Lung (tissue), 12 donors: Measurements from ENCODE around the gene TSPEAR. TPM values are rescaled to one million over a fixed set of nuclear protein-coding genes. Genes with fewer than 3 reads are reported as not detected.

ENCODE experiments used
- ATAC-seq: fragments of 200-7000 bp; cut with Tn5 transposase; one replicate; pipeline ENCODE4 v1.9.1; 2020; ENCODE audit warnings: moderate number of reproducible peaks; ENCODE audit not compliant: insufficient read depth, low FRiP score
- DNase-seq, 3 donors: peaks; one replicate each; pipeline ENCODE4 v3.0.0-alpha.2; 2013 to 2017
- H3K27ac ChIP-seq, 2 donors: one replicate each; pipeline ENCODE4 v1.5.1; 2013; ENCODE audit warnings: mild to moderate bottlenecking in 2 of 2, moderate library complexity in 2 of 2, control low read depth in 1 of 2, inconsistent platforms in 1 of 2, low read depth in 1 of 2, low read length in 1 of 2
- H3K27me3 ChIP-seq, 3 donors: one replicate each; pipeline ENCODE4 v1.5.1; 2013; ENCODE audit warnings: low read length in 2 of 3; ENCODE audit not compliant: control insufficient read depth in 3 of 3, insufficient read depth in 3 of 3
- H3K36me3 ChIP-seq, 4 donors: one replicate each; pipeline ENCODE4 v1.5.1; 2013; ENCODE audit warnings: low read length in 4 of 4, mild to moderate bottlenecking in 1 of 4, moderate library complexity in 1 of 4; ENCODE audit not compliant: control insufficient read depth in 4 of 4, insufficient read depth in 4 of 4
- H3K4me1 ChIP-seq, 5 donors: one replicate each; pipeline ENCODE4 v1.5.1; 2013; ENCODE audit warnings: low read length in 5 of 5, mild to moderate bottlenecking in 2 of 5, moderate library complexity in 1 of 5; ENCODE audit not compliant: control insufficient read depth in 5 of 5, insufficient read depth in 5 of 5
- H3K4me3 ChIP-seq: one replicate; pipeline ENCODE4 v1.5.1; 2013; ENCODE audit warnings: mild to moderate bottlenecking, control low read depth, moderate library complexity
- H3K9ac ChIP-seq, 2 donors: one replicate each; pipeline ENCODE4 v1.5.1; 2013; ENCODE audit warnings: low read length in 2 of 2, control low read depth in 1 of 2; ENCODE audit not compliant: insufficient read depth in 1 of 2
- H3K9me3 ChIP-seq, 4 donors: one replicate each; pipeline ENCODE4 v1.5.1; 2013; ENCODE audit warnings: low read length in 3 of 4, mild to moderate bottlenecking in 1 of 4, moderate library complexity in 1 of 4; ENCODE audit not compliant: control insufficient read depth in 4 of 4, insufficient read depth in 3 of 4
- CTCF ChIP-seq: IDR thresholded peaks from 2 replicates; pipeline ENCODE4 v1.5.1; 2012; ENCODE audit warnings: mild to moderate bottlenecking; ENCODE audit errors: control extremely low read depth, extremely low read depth
- WGBS, 2 donors: extraction: QIAGEN DNeasy Blood & Tissue Kit; methylation state at CpG; one replicate each; pipeline ENCODE4 v1.1.7; 2013; 5-methylcytosine and 5-hydroxymethylcytosine counted together
- polyA plus RNA-seq, 2 donors: library from polyadenylated mRNA; stranded (reverse); fragments of 200-250 nt; gene quantifications; one replicate each; pipeline ENCODE4 v1.2.1, GENCODE V29; 2013
- total RNA-seq, 2 donors: library from RNA; depleted of rRNA in 1 of 2; stranded (reverse); fragments of >200 nt in 1 of 2; gene quantifications; one replicate each; pipeline ENCODE4 v1.2.1, GENCODE V29; 2014 to 2021
- donor health status: control.
- donor health status: control.
- donor health status: Bipolar disorder and iron deficiency.
- donor health status: healthy.
- donor health status: DM: yes; HTN: yes; CAD: no.

TSPEAR gene
- total and polyA plus RNA-seq, 4 donors: 0.02 to 2.1 (median 0.27) TPM

DNA sequence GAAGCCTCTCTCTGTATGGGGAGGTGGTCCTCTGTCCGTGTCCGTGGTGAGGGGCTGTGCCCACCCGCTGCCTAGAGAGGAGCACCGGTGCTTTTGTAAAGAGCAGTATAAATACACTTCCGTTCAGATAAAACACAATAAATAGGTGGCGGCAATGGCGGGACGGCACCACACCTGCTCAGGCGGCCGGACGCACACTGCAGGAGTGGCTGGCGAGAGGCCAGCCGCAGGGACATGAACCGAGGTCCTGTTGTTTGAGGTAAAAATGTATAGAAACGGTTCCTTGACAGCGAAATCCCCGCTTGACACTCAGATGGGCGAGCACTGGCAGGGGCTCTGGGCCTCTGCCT is 212.2 kb downstream of the TSPEAR start:
- no peak for ATAC-seq
- no peak overlapping the region for H3K4me3 ChIP-seq
- no peak overlapping the region for H3K27ac ChIP-seq
- H3K4me1 ChIP-seq: peaks cover 0 to 9% (median 2%) of the 10 kb centered on the region in 5 donors
- no peaks in the 10 kb centered on the region for H3K9me3 ChIP-seq
- DNase-seq: no peak
- no peaks in the 10 kb centered on the region for H3K36me3 ChIP-seq
- TF ChIP-seq CTCF: no peak
- H3K9ac ChIP-seq: no peak overlapping the region
- H3K27me3 ChIP-seq: no peaks in the 10 kb centered on the region
- 74 to 80% methylated on average over 18 of the region's 18 CpGs for WGBS, 2 donors

DNA sequence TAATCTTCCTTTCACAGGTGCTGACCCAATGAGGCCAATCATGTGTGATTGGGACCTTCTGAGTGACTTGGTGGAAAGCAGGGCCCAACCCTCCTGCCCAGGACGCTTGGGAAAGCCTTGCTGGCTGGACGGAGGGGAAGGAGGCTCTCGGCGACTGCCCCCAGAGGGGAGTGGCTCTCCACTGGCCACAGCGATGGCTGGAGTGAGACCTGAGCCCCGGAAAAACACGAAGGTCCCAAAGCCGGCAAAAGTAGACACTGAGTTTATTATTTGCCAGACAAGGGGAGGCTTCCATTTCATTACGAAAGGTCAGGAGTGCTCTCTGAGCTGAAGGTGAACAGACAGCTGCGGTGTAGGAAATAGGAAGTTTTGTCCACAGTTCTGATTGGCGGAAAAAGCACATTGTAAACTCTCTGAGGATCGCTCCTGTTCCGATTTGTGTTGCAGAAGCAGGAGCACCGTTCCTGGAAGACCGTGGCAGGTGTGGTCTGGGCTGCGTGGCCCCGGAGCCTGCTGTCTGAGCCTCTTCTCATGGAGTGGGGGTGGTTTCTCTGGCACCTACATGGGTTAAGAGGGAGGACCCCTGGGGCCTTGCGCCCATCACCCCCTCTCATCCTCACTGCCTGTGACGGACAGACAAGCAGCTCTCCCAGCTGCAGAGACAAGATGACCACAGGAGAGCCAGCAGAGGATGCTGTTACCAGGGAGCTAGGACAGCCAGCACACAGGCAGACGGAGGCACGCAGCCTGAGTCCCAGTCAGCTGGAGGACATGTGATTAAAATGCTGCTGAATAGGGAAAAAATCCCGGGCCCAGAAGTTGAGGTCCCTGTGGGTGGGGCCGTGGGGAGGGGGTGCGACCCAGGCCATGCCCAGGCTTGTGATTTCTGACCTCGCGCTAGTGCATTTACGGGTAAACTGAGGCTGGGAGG is 212.8 kb downstream of the TSPEAR start:
- no peaks in the 10 kb centered on the region for H3K27me3 ChIP-seq
- TF ChIP-seq CTCF: no peak
- H3K4me3 ChIP-seq: no peak overlapping the region
- no peaks in the 10 kb centered on the region for H3K36me3 ChIP-seq
- no peak overlapping the region for H3K9ac ChIP-seq
- WGBS, 2 donors: 71 to 75% methylated on average over 27 of the region's 27 CpGs
- H3K27ac ChIP-seq: no peak overlapping the region
- H3K4me1 ChIP-seq: peaks cover 0 to 9% (median 2%) of the 10 kb centered on the region in 5 donors
- peaks cover 0 to 3% (median under 1%) of the 10 kb centered on the region in 4 donors for H3K9me3 ChIP-seq
- DNase-seq (no peak), ATAC-seq (no peak)

DNA sequence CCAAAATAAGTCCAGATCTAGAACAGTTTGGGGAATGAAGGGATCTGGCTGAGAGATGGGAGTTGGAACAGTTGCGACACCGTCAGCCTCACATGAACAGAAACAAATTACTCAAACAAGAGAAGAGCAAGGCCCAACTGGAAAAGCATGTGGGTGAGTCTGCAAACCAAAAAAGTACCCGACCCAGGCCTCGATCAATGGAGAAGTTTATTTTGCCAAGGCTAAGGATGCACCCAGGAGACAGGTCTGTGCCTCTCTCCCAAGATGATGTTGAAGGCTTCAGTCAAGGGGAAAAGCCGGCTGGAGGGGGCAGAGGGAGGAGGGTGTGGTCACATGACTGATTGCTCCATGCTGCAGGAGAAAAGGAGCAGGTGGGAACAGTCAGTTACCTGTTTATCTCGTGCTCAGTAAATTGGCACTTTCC is 213.7 kb downstream of the TSPEAR start:
- no peak for ATAC-seq
- Histone ChIP-seq H3K4me3 (no peak overlapping the region), H3K27ac (peak overlapping the region in 1 of 2 donors; percentile 54), H3K4me1 (peaks cover 0 to 9% (median 2%) of the 10 kb centered on the region in 5 donors), H3K9ac (no peak overlapping the region), H3K36me3 (no peaks in the 10 kb centered on the region), H3K27me3 (no peaks in the 10 kb centered on the region), H3K9me3 (peaks cover 0 to 12% (median 6%) of the 10 kb centered on the region in 4 donors)
- TF ChIP-seq CTCF: no peak
- whole genome bisulfite sequencing, 2 donors: 41 to 45% methylated on average over 6 of the region's 6 CpGs
- DNase-seq: no peak
